GM12891 (cell line): ENCODE results near the gene ICE2.

Experiments
- PAX5 ChIP-seq: IDR thresholded peaks from 2 replicates; pipeline ENCODE4 v1.6.1; 2011; ENCODE audit warnings: low read length, moderate library complexity, mild to moderate bottlenecking; ENCODE audit not compliant: insufficient read depth, severe bottlenecking
- POLR2A ChIP-seq: IDR thresholded peaks from 2 replicates; pipeline ENCODE4 v1.6.1; 2011; ENCODE audit warnings: low read depth, low read length, control low read depth
- POLR2AphosphoS5 ChIP-seq: IDR thresholded peaks from 2 replicates; pipeline ENCODE4 v1.6.1; 2011; ENCODE audit warnings: low read depth, low read length, control low read depth
- SPI1 ChIP-seq: IDR thresholded peaks from 2 replicates; pipeline ENCODE4 v1.6.1; 2011; ENCODE audit warnings: low read depth, low read length, control low read depth

- no peak for TF ChIP-seq POLR2A
- TF ChIP-seq PAX5, result no peak
- no peak for TF ChIP-seq POLR2AphosphoS5
- TF ChIP-seq SPI1, result no peak
Observed at GRCh38 chr15:60385620-60386552, 93.1 kb downstream of the ICE2 start.
